Uterus (tissue), 4 donors: Measurements from ENCODE around the gene FDXR. TPM values are rescaled to one million over a fixed set of nuclear protein-coding genes. Genes with fewer than 3 reads are reported as not detected.

Experiments
- DNase-seq, 2 donors: peaks; one replicate each; pipeline ENCODE4 v3.0.0-alpha.2; 2019 to 2020
- H3K27ac ChIP-seq, 2 donors: fragments of 200-600 bp; sonication (generic); 1 replicate in 1 of 2; 2 replicates in 1 of 2; pipeline ENCODE4 v1.5.1; 2016 to 2018
- H3K27me3 ChIP-seq, 2 donors: fragments of 200-600 bp; sonication (generic); one replicate each; pipeline ENCODE4 v1.5.1; 2018 to 2019; ENCODE audit warnings: control low read depth in 1 of 2
- H3K36me3 ChIP-seq, 2 donors: fragments of 200-600 bp; sonication (generic); one replicate each; pipeline ENCODE4 v1.5.1; 2019; ENCODE audit warnings: control low read depth in 1 of 2
- H3K4me1 ChIP-seq, 2 donors: fragments of 200-600 bp; sonication (generic); one replicate each; pipeline ENCODE4 v1.5.1; 2018 to 2019; ENCODE audit warnings: control low read depth in 1 of 2
- H3K4me3 ChIP-seq, 2 donors: fragments of 200-600 bp; sonication (generic); 1 replicate in 1 of 2; 2 replicates in 1 of 2; pipeline ENCODE4 v1.5.1; 2018 to 2019; ENCODE audit warnings: mild to moderate bottlenecking in 1 of 2
- H3K9me3 ChIP-seq, 2 donors: fragments of 200-600 bp; sonication (generic); one replicate each; pipeline ENCODE4 v1.5.1; 2019; ENCODE audit warnings: control low read depth in 1 of 2
- CTCF ChIP-seq, 4 experiments: fragments of 200-600 bp in 2 of 4; fragments of 450-650 bp in 2 of 4; sonication (generic) in 2 of 4; IDR thresholded peaks; one replicate each; pipeline ENCODE4 v1.5.1; 2016 to 2019; ENCODE audit warnings: antibody characterized with exemption in 4 of 4, mild to moderate bottlenecking in 2 of 4, moderate library complexity in 1 of 4
- POLR2A ChIP-seq, 2 donors: fragments of 450-650 bp; IDR thresholded peaks; one replicate each; pipeline ENCODE4 v1.6.1; 2016; ENCODE audit warnings: antibody characterized with exemption in 2 of 2, mild to moderate bottlenecking in 1 of 2, moderate library complexity in 1 of 2
- intact Hi-C: fragments of 100-400 bp; cut with DNase I; formaldehyde crosslinking; loops from one replicate; pipeline ENCODE4 v1.15.1; 2023; ENCODE audit warnings: low total_unique reads
- total RNA-seq, 4 donors: library from RNA; depleted of rRNA in 3 of 4; stranded (reverse); fragments of >200 nt in 3 of 4; gene quantifications; one replicate each; pipeline versions ENCODE4 v1.1.0 to v1.2.4, GENCODE V29; 2014 to 2023
- donor health status: DM: yes; HTN: yes; CAD: no.

Gene FDXR
- total RNA-seq, 4 donors from 2014 or later, result 5.1 to 13.4 (median 7.2) TPM; not detected in 1

- TF ChIP-seq POLR2A (IDR thresholded peaks at IDR 0.05) (no peak), CTCF (IDR thresholded peaks at IDR 0.05) (no peak)
- Histone ChIP-seq H3K27me3 (no peaks in the 10 kb centered on the region), H3K4me1 (no peaks in the 10 kb centered on the region), H3K9me3 (no peaks in the 10 kb centered on the region), H3K4me3 (no peak overlapping the region), H3K36me3 (no peaks in the 10 kb centered on the region), H3K27ac (no peak overlapping the region)
- DNase-seq, result no peak
- intact Hi-C loops, result no loop called here
These were observed 51.0 kb downstream of the FDXR start for GRCh38 chr17:74821655-74822334.

GRCh38 chr17:74819801-74820436 is 52.9 kb downstream of the FDXR start:
- Histone ChIP-seq H3K4me3 (no peak overlapping the region), H3K27ac (no peak overlapping the region), H3K36me3 (no peaks in the 10 kb centered on the region), H3K9me3 (no peaks in the 10 kb centered on the region), H3K27me3 (no peaks in the 10 kb centered on the region), H3K4me1 (no peaks in the 10 kb centered on the region)
- TF ChIP-seq CTCF (IDR thresholded peaks at IDR 0.05), result no peak
- TF ChIP-seq POLR2A (IDR thresholded peaks at IDR 0.05), result no peak
- intact Hi-C loops, result no loop called here
- no peak for DNase-seq

GRCh38 chr17:74818291-74818938 is 54.4 kb downstream of the FDXR start:
- intact Hi-C loops, result no loop called here
- H3K4me3 ChIP-seq, result no peak overlapping the region
- H3K36me3 ChIP-seq, result no peaks in the 10 kb centered on the region
- H3K9me3 ChIP-seq, result no peaks in the 10 kb centered on the region
- TF ChIP-seq POLR2A (IDR thresholded peaks at IDR 0.05), result no peak
- TF ChIP-seq CTCF (IDR thresholded peaks at IDR 0.05), result no peak
- H3K4me1 ChIP-seq, result no peaks in the 10 kb centered on the region
- no peak for DNase-seq
- H3K27me3 ChIP-seq, result no peaks in the 10 kb centered on the region
- H3K27ac ChIP-seq, result no peak overlapping the region

GRCh38 chr17:74816905-74817620 is 55.7 kb downstream of the FDXR start:
- H3K27me3 ChIP-seq, result no peaks in the 10 kb centered on the region

More at GRCh38 chr17:74816905-74817620, 55.7 kb downstream of the FDXR start:
- no peak for DNase-seq
- H3K9me3 ChIP-seq, result no peaks in the 10 kb centered on the region
- H3K27ac ChIP-seq, result no peak overlapping the region
- H3K4me3 ChIP-seq, result no peak overlapping the region
- intact Hi-C loops, result no loop called here
- H3K4me1 ChIP-seq, result no peaks in the 10 kb centered on the region
- no peaks in the 10 kb centered on the region for H3K36me3 ChIP-seq
- TF ChIP-seq POLR2A (IDR thresholded peaks at IDR 0.05), result no peak
- TF ChIP-seq CTCF (IDR thresholded peaks at IDR 0.05), result no peak
